ENCODE results near the gene USP3. TPM values are rescaled to one million over a fixed set of nuclear protein-coding genes. Genes with fewer than 3 reads are reported as not detected.

Gene USP3
- total and polyA plus RNA-seq, 11 donors, result 7.1 to 30.8 (median 18.4) TPM

- DNase-seq (no peak), ATAC-seq (no peak)
- no peaks in the 10 kb centered on the region for H3K4me1 ChIP-seq
- H3K4me3 ChIP-seq, result no peak overlapping the region
- H3K36me3 ChIP-seq, result peaks cover 0 to 100% (median 99%) of the 10 kb centered on the region in 9 donors
- TF ChIP-seq POLR2A (IDR thresholded peaks at IDR 0.05), result no peak
- TF ChIP-seq CTCF (IDR thresholded peaks at IDR 0.05), result no peak
- no peaks in the 10 kb centered on the region for H3K27me3 ChIP-seq
- 88 to 93% (median 90%) methylated on average over 7 of the region's 7 CpGs for WGBS, 4 donors
- intact Hi-C loops (cut with DNase I), result no loop called here
- H3K9me3 ChIP-seq, result no peaks in the 10 kb centered on the region
- H3K27ac ChIP-seq, result no peak overlapping the region
Measured at GRCh38 chr15:63630036-63630751, 125.8 kb downstream of the USP3 start.

DNA sequence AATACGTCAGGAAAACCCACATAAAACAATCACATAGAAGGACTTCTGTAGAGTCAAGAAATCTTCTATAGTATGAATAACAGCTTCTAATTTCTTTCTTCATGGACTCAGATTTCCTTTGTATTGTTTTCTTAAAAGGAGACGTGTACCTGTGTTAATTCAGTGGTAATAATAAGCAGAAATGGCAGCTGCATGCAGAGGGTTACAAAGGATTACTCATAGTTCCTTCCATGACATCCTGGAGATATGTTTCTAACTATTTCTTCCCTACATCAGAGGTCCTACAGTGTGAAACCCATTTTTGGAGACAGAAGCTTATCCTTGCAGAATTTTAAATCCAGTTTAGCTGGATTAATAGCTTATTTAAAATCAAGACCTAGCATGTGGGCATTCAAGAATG is 128.9 kb downstream of the USP3 start:
- TF ChIP-seq POLR2A (IDR thresholded peaks at IDR 0.05) (no peak), CTCF (IDR thresholded peaks at IDR 0.05) (no peak)
- Histone ChIP-seq H3K36me3 (peaks cover 0 to 100% (median 100%) of the 10 kb centered on the region in 9 donors), H3K27me3 (no peaks in the 10 kb centered on the region), H3K4me3 (no peak overlapping the region), H3K9me3 (no peaks in the 10 kb centered on the region), H3K27ac (no peak overlapping the region), H3K4me1 (no peaks in the 10 kb centered on the region)
- DNase-seq (no peak), ATAC-seq (no peak)
- 85 to 91% (median 87%) methylated on average over 2 of the region's 2 CpGs for WGBS, 4 donors
- intact Hi-C loops (cut with DNase I), result no loop called here

DNA sequence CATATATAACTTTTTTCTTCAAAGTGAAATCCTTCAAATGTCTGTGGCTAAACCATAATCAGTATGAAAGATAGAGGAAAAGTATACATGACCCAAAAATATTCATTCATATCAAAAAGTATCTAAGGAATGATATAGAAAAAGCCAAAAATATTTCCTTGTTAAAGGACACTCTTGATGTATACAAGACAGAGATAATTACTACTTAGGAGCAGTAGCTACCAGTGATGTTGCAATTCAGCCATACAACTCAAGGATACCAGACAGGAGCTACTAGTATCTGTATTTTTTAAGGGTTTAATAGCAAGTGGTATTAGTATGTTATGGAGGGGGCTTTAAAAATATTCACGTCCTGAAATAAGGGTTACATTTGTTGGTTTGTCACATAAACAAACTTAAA is 129.8 kb downstream of the USP3 start:
- Histone ChIP-seq H3K36me3 (peaks cover 0 to 100% (median 100%) of the 10 kb centered on the region in 9 donors), H3K4me1 (peaks cover 0 to 4% (median 0%) of the 10 kb centered on the region in 12 donors), H3K27me3 (no peaks in the 10 kb centered on the region), H3K27ac (no peak overlapping the region), H3K9me3 (no peaks in the 10 kb centered on the region), H3K4me3 (no peak overlapping the region)
- no peak for DNase-seq
- intact Hi-C loops (cut with DNase I), result no loop called here
- TF ChIP-seq CTCF (IDR thresholded peaks at IDR 0.05), result no peak
- TF ChIP-seq POLR2A (IDR thresholded peaks at IDR 0.05), result no peak
- 86 to 98% (median 88%) methylated on average over 1 of the region's 1 CpG for WGBS, 4 donors
- ATAC-seq, result no peak

DNA sequence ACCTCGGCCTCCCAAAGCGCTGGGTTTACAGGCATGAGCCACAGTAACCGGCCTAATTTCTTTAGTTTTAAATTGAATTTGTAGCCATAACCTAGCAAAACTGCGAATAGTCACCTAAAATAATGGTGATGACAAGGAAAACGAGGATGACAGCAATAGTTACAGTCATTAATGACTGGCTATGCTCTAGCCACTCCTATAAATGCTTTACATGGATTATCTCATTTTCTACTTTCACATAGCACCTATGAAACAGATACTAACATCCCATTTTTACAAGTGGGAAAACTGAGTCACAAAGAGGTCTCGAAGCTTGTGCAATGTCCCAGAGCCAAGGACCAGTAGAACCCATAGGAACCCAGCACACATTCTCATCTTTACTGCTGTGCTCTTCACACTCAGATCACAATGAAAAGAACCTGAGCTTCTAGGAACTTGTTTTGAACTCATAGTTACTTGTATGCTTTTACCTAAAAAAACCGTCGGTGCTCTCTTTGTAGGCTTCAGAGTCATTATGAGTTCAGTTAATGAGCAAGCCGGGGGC is 132.2 kb downstream of the USP3 start:
- WGBS, 4 donors, result 94 to 98% (median 96%) methylated on average over 9 of the region's 9 CpGs
- no peak overlapping the region for H3K27ac ChIP-seq
- no peak overlapping the region for H3K4me3 ChIP-seq
- H3K4me1 ChIP-seq, result peaks cover 0 to 5% (median 0%) of the 10 kb centered on the region in 12 donors
- H3K36me3 ChIP-seq, result peaks cover 0 to 100% (median 100%) of the 10 kb centered on the region in 9 donors
- intact Hi-C loops (cut with DNase I), result loop anchor here in 1 of 10 donors (5.0 kb wide), 1 partner anchor 36 kb away; no protein-coding TSS in a partner anchor
- TF ChIP-seq POLR2A (IDR thresholded peaks at IDR 0.05) (no peak), CTCF (IDR thresholded peaks at IDR 0.05) (no peak)
- DNase-seq (no peak), ATAC-seq (no peak)
- no peaks in the 10 kb centered on the region for H3K27me3 ChIP-seq
- no peaks in the 10 kb centered on the region for H3K9me3 ChIP-seq

All from heart left ventricle (tissue), 16 donors.